ENCODE data around the gene ESCO1. TPM values are rescaled to one million over a fixed set of nuclear protein-coding genes. Genes with fewer than 3 reads are reported as not detected.
A peak's percentile ranks its signal among the peaks of the same experiment; 100 is the strongest.

Gene ESCO1
- total RNA-seq, 3 donors from 2014 or later (not counting 1 experiment from before 2014, with no cell fraction given) = 40.5 to 43.4 (median 42.8) TPM

GRCh38 chr18:21489119-21489750 lies 111.3 kb downstream of the ESCO1 start:
- Histone ChIP-seq H3K36me3 (ENCODE audit: control insufficient read depth, insufficient read depth, low read length) (no peaks in the 10 kb centered on the region), H3K27ac (ENCODE audit: low read length) (no peak overlapping the region), H3K9me3 (ENCODE audit: control insufficient read depth, insufficient read depth, low read length) (no peaks in the 10 kb centered on the region), H3K4me3 (ENCODE audit: low read length) (no peak overlapping the region), H3K27me3 (ENCODE audit: control insufficient read depth, insufficient read depth, low read length) (no peaks in the 10 kb centered on the region), H3K4me1 (ENCODE audit: control insufficient read depth, insufficient read depth, low read length) (no peaks in the 10 kb centered on the region)
- DNase-seq = peak in 1 of 2 donors; percentile 65
- Mint-ChIP-seq H3K4me1 (no peaks in the 10 kb centered on the region), H3K4me3 (no peak overlapping the region), H3K36me3 (no peaks in the 10 kb centered on the region), H3K27me3 (ENCODE audit: low read depth in 2 of 2) (peaks cover 0 to 3% of the 10 kb centered on the region in 2 donors), H3K27ac (no peak overlapping the region), H3K9me3 (no peaks in the 10 kb centered on the region)
- intact Hi-C loops (cut with micrococcal nuclease) = loop anchor here (1.0 kb wide), 1 partner anchor 467 kb away; no protein-coding TSS in a partner anchor
- peak in 1 of 3 donors; percentile 53 for ATAC-seq
- peak; percentile 49 for TF ChIP-seq CTCF (IDR thresholded peaks at IDR 0.05)
- WGBS (ENCODE audit: insufficient coverage) = 70% methylated on average over 5 of the region's 6 CpGs

- intact Hi-C loops (cut with micrococcal nuclease) = no loop called here
- Histone ChIP-seq H3K36me3 (ENCODE audit: control insufficient read depth, insufficient read depth, low read length) (no peaks in the 10 kb centered on the region), H3K9me3 (ENCODE audit: control insufficient read depth, insufficient read depth, low read length) (no peaks in the 10 kb centered on the region), H3K4me3 (ENCODE audit: low read length) (no peak overlapping the region), H3K27me3 (ENCODE audit: control insufficient read depth, insufficient read depth, low read length) (no peaks in the 10 kb centered on the region), H3K27ac (ENCODE audit: low read length) (no peak overlapping the region), H3K4me1 (ENCODE audit: control insufficient read depth, insufficient read depth, low read length) (no peaks in the 10 kb centered on the region)
- Mint-ChIP-seq H3K4me1 (no peaks in the 10 kb centered on the region), H3K36me3 (no peaks in the 10 kb centered on the region), H3K27ac (no peak overlapping the region), H3K4me3 (no peak overlapping the region), H3K9me3 (no peaks in the 10 kb centered on the region), H3K27me3 (ENCODE audit: low read depth in 2 of 2) (peaks cover 0 to 3% of the 10 kb centered on the region in 2 donors)
- DNase-seq (no peak), ATAC-seq (no peak)
- WGBS (ENCODE audit: insufficient coverage) = 89% methylated on average over 3 of the region's 3 CpGs
- no peak for TF ChIP-seq CTCF (IDR thresholded peaks at IDR 0.05)
Measured at GRCh38 chr18:21486905-21487437, 113.5 kb downstream of the ESCO1 start.

DNA sequence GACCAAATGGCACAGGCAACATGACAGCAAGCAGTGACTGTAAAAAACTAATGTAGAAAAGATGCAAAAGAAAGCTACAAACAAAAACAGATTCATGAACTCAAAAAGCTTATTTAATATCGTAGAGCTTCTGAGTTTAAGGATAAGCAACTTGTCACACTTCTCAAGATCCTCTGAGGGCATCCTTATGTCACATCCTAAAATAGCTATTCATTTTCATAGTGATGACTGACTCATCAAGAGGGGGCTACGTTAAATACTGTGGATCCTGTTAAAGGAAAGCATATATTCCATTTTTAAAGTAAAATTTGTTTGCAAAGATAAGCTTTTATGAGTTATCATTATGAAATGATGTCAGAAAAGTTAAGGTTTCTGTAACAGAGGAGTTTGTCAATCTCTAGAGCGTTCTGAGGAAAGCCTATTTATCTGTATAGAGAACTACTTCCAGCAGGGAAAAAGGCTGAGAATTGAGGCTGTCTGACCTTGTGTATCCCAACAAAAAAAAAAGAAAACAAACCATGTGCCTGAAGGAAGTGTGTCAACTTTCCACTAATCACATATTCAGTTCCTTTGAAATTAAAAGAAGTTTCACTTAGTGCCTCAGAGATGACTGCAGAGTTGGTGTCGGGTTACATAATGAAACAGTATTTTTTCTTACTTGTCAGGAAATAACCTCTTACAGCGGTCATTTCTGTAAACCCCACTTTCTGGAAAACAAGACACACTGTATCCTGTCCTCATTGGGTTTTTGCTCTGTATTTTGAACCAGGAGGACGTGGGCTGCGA lies 115.5 kb downstream of the ESCO1 start:
- Mint-ChIP-seq H3K4me1 (no peaks in the 10 kb centered on the region), H3K4me3 (no peak overlapping the region), H3K27me3 (ENCODE audit: low read depth in 2 of 2) (peaks cover 0 to 10% of the 10 kb centered on the region in 2 donors), H3K9me3 (no peaks in the 10 kb centered on the region), H3K27ac (no peak overlapping the region), H3K36me3 (no peaks in the 10 kb centered on the region)
- 83% methylated on average over 7 of the region's 7 CpGs for WGBS (ENCODE audit: insufficient coverage)
- H3K4me3 ChIP-seq (ENCODE audit: low read length) = no peak overlapping the region
- no peaks in the 10 kb centered on the region for H3K9me3 ChIP-seq (ENCODE audit: control insufficient read depth, insufficient read depth, low read length)
- DNase-seq (no peak), ATAC-seq (no peak)
- H3K4me1 ChIP-seq (ENCODE audit: control insufficient read depth, insufficient read depth, low read length) = no peaks in the 10 kb centered on the region
- no peak for TF ChIP-seq CTCF (IDR thresholded peaks at IDR 0.05)
- intact Hi-C loops (cut with micrococcal nuclease) = no loop called here
- no peak overlapping the region for H3K27ac ChIP-seq (ENCODE audit: low read length)
- H3K27me3 ChIP-seq (ENCODE audit: control insufficient read depth, insufficient read depth, low read length) = no peaks in the 10 kb centered on the region
- no peaks in the 10 kb centered on the region for H3K36me3 ChIP-seq (ENCODE audit: control insufficient read depth, insufficient read depth, low read length)
